ENCODE data around the gene CRKL.

CRKL gene

GRCh38 chr22:21001601-21002325 lies 84.6 kb downstream of the CRKL start, which contains the start of gene THAP7:
Gene THAP7 (minus strand): TSS chr22:21002118. CDS start chr22:21001911, 207 bp downstream.
- POLR2A ChIA-PET = interaction anchor here (0.6 to 1.1 kb wide), 2 partner anchors 12 to 117 kb away, joined by 3 to 4 read pairs; no protein-coding TSS in a partner anchor
- H3K4me1 ChIP-seq (ENCODE audit: control extremely low read depth in 1 of 4, control insufficient read depth in 4 of 4, insufficient read depth in 4 of 4, low read length in 3 of 4) = peaks cover 4 to 35% (median 32%) of the 10 kb centered on the region in 4 experiments
- H3K4me3 ChIP-seq (ENCODE audit: control insufficient read depth in 1 of 7, extremely low read depth in 1 of 7, insufficient read depth in 4 of 7, low read depth in 2 of 7, low read length in 6 of 7) = peak within 1 kb of the TSS; percentile 69 to 93 (median 79)
- H3K27me3 ChIP-seq (replicated peaks in 2 of 5; ENCODE audit: control insufficient read depth in 4 of 5, insufficient read depth in 5 of 5, low read length in 4 of 5) = no peaks in the 10 kb centered on the region
- no peaks in the 10 kb centered on the region for H3K9me3 ChIP-seq (ENCODE audit: control extremely low read depth in 1 of 5, control insufficient read depth in 4 of 5, insufficient read depth in 2 of 5, low read depth in 1 of 5, low read length in 4 of 5)
- CTCF ChIA-PET = interaction anchor here (0.6 to 1.5 kb wide), 5 partner anchors 20 to 54 kb away, joined by 3 to 4 read pairs (median 3); partner anchors contain the start of gene LZTR1
- peaks cover 2 to 38% (median 24%) of the 10 kb centered on the region in 4 experiments for H3K36me3 ChIP-seq (ENCODE audit: control insufficient read depth in 4 of 4, insufficient read depth in 4 of 4, low read length in 3 of 4)
- H3K27ac ChIP-seq (ENCODE audit: insufficient read depth in 1 of 2, low read depth in 1 of 2, low read length in 2 of 2, poor library complexity in 1 of 2, severe bottlenecking in 2 of 2) = peak within 1 kb of the TSS; percentile 93 to 98
- WGBS (ENCODE audit: insufficient coverage) = 0% methylated on average over 75 of the region's 83 CpGs
- peak; percentile 96 to 98 (median 97) for DNase-seq

Data from common myeloid progenitor, CD34-positive (primary cell).